ENCODE data around the gene P4HA2. TPM values are rescaled to one million over a fixed set of nuclear protein-coding genes. Genes with fewer than 3 reads are reported as not detected.

Gene P4HA2
- total and polyA plus RNA-seq, 9 of the 15 experiments (the other 6 are each of a cell fraction or from before 2014, with no cell fraction given): 9.6 to 50.0 (median 12.7) TPM

DNA sequence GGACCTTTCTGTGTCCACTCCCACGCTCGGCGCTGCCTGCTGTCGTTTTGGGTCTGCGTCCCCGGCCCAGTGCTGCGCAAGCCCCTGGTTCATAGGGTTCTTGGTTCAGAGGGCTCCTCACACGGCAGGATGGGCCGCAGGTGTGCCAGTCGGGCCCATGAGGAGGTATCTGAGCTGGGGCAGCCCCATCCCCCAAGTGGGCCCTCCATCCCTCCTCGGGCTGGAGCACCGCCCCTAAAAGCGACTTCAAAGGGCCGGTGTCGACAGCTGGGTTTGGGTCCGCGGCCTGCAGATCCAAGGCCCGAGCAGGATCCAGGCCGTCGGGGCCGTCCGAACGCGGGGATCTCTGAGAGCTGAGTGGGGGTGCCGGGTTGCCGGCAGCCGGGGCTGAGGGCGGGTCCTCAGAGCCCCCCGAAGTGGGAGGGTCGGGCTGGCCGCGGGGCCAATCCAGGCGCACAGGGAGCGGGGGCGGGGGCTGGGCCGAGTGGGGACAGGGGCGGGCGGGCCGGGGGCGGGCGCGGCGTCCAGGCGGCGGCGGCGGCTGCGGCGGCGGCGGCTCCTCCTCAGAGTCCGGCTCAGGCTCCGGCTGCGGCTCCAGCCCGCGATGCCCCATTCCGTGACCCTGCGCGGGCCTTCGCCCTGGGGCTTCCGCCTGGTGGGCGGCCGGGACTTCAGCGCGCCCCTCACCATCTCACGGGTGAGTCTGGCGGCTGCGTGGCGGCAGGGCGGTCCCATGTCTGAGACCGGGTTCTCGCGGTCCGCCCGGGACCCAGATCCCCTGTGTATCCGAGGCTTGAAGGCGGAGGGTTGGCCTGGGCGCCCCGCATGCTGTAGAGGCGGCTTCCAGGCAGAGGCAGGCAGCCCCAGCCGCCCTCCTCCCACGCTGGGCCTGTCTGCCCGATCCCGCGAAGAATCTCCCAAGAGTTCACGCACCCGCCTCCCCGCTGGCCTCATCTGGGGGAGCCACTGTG is 29.8 kb upstream of the P4HA2 start, which contains the start of gene PDLIM4 (continued):
- TF ChIP-seq, protein P1, sequence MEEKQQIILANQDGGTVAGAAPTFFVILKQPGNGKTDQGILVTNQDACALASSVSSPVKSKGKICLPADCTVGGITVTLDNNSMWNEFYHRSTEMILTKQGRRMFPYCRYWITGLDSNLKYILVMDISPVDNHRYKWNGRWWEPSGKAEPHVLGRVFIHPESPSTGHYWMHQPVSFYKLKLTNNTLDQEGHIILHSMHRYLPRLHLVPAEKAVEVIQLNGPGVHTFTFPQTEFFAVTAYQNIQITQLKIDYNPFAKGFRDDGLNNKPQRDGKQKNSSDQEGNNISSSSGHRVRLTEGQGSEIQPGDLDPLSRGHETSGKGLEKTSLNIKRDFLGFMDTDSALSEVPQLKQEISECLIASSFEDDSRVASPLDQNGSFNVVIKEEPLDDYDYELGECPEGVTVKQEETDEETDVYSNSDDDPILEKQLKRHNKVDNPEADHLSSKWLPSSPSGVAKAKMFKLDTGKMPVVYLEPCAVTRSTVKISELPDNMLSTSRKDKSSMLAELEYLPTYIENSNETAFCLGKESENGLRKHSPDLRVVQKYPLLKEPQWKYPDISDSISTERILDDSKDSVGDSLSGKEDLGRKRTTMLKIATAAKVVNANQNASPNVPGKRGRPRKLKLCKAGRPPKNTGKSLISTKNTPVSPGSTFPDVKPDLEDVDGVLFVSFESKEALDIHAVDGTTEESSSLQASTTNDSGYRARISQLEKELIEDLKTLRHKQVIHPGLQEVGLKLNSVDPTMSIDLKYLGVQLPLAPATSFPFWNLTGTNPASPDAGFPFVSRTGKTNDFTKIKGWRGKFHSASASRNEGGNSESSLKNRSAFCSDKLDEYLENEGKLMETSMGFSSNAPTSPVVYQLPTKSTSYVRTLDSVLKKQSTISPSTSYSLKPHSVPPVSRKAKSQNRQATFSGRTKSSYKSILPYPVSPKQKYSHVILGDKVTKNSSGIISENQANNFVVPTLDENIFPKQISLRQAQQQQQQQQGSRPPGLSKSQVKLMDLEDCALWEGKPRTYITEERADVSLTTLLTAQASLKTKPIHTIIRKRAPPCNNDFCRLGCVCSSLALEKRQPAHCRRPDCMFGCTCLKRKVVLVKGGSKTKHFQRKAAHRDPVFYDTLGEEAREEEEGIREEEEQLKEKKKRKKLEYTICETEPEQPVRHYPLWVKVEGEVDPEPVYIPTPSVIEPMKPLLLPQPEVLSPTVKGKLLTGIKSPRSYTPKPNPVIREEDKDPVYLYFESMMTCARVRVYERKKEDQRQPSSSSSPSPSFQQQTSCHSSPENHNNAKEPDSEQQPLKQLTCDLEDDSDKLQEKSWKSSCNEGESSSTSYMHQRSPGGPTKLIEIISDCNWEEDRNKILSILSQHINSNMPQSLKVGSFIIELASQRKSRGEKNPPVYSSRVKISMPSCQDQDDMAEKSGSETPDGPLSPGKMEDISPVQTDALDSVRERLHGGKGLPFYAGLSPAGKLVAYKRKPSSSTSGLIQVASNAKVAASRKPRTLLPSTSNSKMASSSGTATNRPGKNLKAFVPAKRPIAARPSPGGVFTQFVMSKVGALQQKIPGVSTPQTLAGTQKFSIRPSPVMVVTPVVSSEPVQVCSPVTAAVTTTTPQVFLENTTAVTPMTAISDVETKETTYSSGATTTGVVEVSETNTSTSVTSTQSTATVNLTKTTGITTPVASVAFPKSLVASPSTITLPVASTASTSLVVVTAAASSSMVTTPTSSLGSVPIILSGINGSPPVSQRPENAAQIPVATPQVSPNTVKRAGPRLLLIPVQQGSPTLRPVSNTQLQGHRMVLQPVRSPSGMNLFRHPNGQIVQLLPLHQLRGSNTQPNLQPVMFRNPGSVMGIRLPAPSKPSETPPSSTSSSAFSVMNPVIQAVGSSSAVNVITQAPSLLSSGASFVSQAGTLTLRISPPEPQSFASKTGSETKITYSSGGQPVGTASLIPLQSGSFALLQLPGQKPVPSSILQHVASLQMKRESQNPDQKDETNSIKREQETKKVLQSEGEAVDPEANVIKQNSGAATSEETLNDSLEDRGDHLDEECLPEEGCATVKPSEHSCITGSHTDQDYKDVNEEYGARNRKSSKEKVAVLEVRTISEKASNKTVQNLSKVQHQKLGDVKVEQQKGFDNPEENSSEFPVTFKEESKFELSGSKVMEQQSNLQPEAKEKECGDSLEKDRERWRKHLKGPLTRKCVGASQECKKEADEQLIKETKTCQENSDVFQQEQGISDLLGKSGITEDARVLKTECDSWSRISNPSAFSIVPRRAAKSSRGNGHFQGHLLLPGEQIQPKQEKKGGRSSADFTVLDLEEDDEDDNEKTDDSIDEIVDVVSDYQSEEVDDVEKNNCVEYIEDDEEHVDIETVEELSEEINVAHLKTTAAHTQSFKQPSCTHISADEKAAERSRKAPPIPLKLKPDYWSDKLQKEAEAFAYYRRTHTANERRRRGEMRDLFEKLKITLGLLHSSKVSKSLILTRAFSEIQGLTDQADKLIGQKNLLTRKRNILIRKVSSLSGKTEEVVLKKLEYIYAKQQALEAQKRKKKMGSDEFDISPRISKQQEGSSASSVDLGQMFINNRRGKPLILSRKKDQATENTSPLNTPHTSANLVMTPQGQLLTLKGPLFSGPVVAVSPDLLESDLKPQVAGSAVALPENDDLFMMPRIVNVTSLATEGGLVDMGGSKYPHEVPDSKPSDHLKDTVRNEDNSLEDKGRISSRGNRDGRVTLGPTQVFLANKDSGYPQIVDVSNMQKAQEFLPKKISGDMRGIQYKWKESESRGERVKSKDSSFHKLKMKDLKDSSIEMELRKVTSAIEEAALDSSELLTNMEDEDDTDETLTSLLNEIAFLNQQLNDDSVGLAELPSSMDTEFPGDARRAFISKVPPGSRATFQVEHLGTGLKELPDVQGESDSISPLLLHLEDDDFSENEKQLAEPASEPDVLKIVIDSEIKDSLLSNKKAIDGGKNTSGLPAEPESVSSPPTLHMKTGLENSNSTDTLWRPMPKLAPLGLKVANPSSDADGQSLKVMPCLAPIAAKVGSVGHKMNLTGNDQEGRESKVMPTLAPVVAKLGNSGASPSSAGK (IDR thresholded peaks at IDR 0.05): peak; percentile 20; the same call in 1 of the 2 replicates
- 0 out of 2 replicates have a peak, but pooled peaks have one; percentile 31 for TF ChIP-seq ZNF263 (CRISPR knock-in tag; IDR thresholded peaks at IDR 0.05; ENCODE audit: borderline replicate concordance)
- TF ChIP-seq RBFOX2 (IDR thresholded peaks at IDR 0.05; ENCODE audit: low read depth, low read length): peak; percentile 55; the same call in 1 of the 2 replicates
- peak; percentile 34; the same call in 1 of the 2 replicates for TF ChIP-seq SUPT5H (IDR thresholded peaks at IDR 0.05)
- TF ChIP-seq LEF1 (IDR thresholded peaks at IDR 0.05): peak; percentile 66; the same call in 1 of the 2 replicates
- 0 out of 2 replicates have a peak, but pooled peaks have one; percentile 32 for TF ChIP-seq SMARCA5 (IDR thresholded peaks at IDR 0.05)
- peak; percentile 44 for TF ChIP-seq POLR2A (conservative IDR thresholded peaks at IDR 0.05)
- TF ChIP-seq TOE1 (IDR thresholded peaks at IDR 0.05; ENCODE audit: borderline replicate concordance): peak; percentile 16; the same call in 1 of the 2 replicates
- no peak for TF ChIP-seq TOE1 (CRISPR knock-in tag; IDR thresholded peaks at IDR 0.05; ENCODE audit: borderline replicate concordance, low read depth)
- TF ChIP-seq, protein P2, sequence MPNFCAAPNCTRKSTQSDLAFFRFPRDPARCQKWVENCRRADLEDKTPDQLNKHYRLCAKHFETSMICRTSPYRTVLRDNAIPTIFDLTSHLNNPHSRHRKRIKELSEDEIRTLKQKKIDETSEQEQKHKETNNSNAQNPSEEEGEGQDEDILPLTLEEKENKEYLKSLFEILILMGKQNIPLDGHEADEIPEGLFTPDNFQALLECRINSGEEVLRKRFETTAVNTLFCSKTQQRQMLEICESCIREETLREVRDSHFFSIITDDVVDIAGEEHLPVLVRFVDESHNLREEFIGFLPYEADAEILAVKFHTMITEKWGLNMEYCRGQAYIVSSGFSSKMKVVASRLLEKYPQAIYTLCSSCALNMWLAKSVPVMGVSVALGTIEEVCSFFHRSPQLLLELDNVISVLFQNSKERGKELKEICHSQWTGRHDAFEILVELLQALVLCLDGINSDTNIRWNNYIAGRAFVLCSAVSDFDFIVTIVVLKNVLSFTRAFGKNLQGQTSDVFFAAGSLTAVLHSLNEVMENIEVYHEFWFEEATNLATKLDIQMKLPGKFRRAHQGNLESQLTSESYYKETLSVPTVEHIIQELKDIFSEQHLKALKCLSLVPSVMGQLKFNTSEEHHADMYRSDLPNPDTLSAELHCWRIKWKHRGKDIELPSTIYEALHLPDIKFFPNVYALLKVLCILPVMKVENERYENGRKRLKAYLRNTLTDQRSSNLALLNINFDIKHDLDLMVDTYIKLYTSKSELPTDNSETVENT (CRISPR knock-in tag; IDR thresholded peaks at IDR 0.05): 0 out of 2 replicates have a peak, but pooled peaks have one; percentile 13
- TF ChIP-seq HMGN3 (IDR thresholded peaks at IDR 0.05; ENCODE audit: borderline replicate concordance, extremely low read depth, insufficient read length, low read depth, low read length): peak; percentile 40

Measured in K562 (cell line).